Psoas muscle (tissue), 8 donors: ENCODE measurements around the gene KIF6. TPM values are rescaled to one million over a fixed set of nuclear protein-coding genes. Genes with fewer than 3 reads are reported as not detected.
A peak's percentile ranks its signal among the peaks of the same experiment; 100 is the strongest.

Source experiments
- ATAC-seq, 4 donors: fragments of 200-7000 bp; cut with Tn5 transposase; one replicate each; pipeline ENCODE4 v1.9.1; 2020; ENCODE audit warnings: moderate library complexity in 3 of 4, mild to moderate bottlenecking in 2 of 4
- DNase-seq, 2 donors: peaks; one replicate each; pipeline ENCODE4 v3.0.0-alpha.2; 2020
- H3K27ac ChIP-seq: fragments of 200-600 bp; one replicate; pipeline ENCODE4 v1.8.0; 2022
- H3K27me3 ChIP-seq, 3 donors: fragments of 200-600 bp in 1 of 3; one replicate each; pipeline versions ENCODE4 v1.6.1 to v1.8.0; 2013 to 2022; ENCODE audit warnings: low read length in 2 of 3, mild to moderate bottlenecking in 2 of 3, moderate library complexity in 1 of 3; ENCODE audit not compliant: insufficient read depth in 3 of 3
- H3K36me3 ChIP-seq, 2 donors: fragments of 200-600 bp in 1 of 2; one replicate each; pipeline versions ENCODE4 v1.6.1 to v1.8.0; 2013 to 2022; ENCODE audit warnings: low read depth in 1 of 2, mild to moderate bottlenecking in 1 of 2, moderate library complexity in 1 of 2; ENCODE audit not compliant: insufficient read depth in 1 of 2
- H3K4me1 ChIP-seq: fragments of 200-600 bp; one replicate; pipeline ENCODE4 v1.8.0; 2022
- H3K4me3 ChIP-seq: fragments of 200-600 bp; one replicate; pipeline ENCODE4 v1.8.0; 2022; ENCODE audit warnings: mild to moderate bottlenecking
- H3K9me3 ChIP-seq: fragments of 200-600 bp; one replicate; pipeline ENCODE4 v1.8.0; 2022
- WGBS, 3 donors: extraction: QIAGEN DNeasy Blood & Tissue Kit; methylation state at CpG; one replicate each; pipeline versions ENCODE4 v1.1.6 to v1.1.7; 2013; 5-methylcytosine and 5-hydroxymethylcytosine counted together
- intact Hi-C, 2 donors: fragments of 100-400 bp; cut with DNase I; formaldehyde crosslinking; loops; one replicate each; pipeline versions ENCODE4 v1.11.0 to v1.14.2; 2022
- polyA plus RNA-seq, 3 donors: library from polyadenylated mRNA; stranded (reverse); fragments of 200-250 nt; gene quantifications; one replicate each; pipeline ENCODE4 v1.2.3, GENCODE V29; 2013
- total RNA-seq, 4 donors: library from RNA; stranded (reverse); fragmentation: NEBNext Ultra II Directional in 2 of 4; extraction: Animal tissue kit (Norgen Biotek cat#: 25700) in 2 of 4; gene quantifications; one replicate each; pipeline versions ENCODE4 v1.2.1 to v1.2.4, GENCODE V29; 2021 to 2023
- TF ChIP-seq, protein P1 (sequence below): fragments of 200-600 bp; IDR thresholded peaks from one replicate; pipeline ENCODE4 v1.8.0; 2022; ENCODE audit warnings: antibody characterized with exemption
- donor health status: healthy with polysubstance abuse.
- donor health status: DM: no; HTN: no; CAD: no; lungs with moderate emphysema.
- donor health status: Bipolar disorder and iron deficiency.
- donor health status: healthy.
- donor health status: DM: yes; HTN: yes; CAD: no.
- donor health status: DM: no; HTN: no; CAD: no.
- donor health status: DM: no; HTN: no; CAD: no.
- donor health status: DM: yes; HTN: yes; CAD: no.

The KIF6 gene
- total and polyA plus RNA-seq, 7 donors, result 0.03 to 0.17 (median 0.09) TPM; not detected in 2

- Histone ChIP-seq H3K9me3 (no peaks in the 10 kb centered on the region), H3K36me3 (no peaks in the 10 kb centered on the region), H3K4me1 (peaks cover 33% of the 10 kb centered on the region), H3K4me3 (no peak overlapping the region), H3K27ac (no peak overlapping the region), H3K27me3 (no peaks in the 10 kb centered on the region)
- TF ChIP-seq, protein P1, sequence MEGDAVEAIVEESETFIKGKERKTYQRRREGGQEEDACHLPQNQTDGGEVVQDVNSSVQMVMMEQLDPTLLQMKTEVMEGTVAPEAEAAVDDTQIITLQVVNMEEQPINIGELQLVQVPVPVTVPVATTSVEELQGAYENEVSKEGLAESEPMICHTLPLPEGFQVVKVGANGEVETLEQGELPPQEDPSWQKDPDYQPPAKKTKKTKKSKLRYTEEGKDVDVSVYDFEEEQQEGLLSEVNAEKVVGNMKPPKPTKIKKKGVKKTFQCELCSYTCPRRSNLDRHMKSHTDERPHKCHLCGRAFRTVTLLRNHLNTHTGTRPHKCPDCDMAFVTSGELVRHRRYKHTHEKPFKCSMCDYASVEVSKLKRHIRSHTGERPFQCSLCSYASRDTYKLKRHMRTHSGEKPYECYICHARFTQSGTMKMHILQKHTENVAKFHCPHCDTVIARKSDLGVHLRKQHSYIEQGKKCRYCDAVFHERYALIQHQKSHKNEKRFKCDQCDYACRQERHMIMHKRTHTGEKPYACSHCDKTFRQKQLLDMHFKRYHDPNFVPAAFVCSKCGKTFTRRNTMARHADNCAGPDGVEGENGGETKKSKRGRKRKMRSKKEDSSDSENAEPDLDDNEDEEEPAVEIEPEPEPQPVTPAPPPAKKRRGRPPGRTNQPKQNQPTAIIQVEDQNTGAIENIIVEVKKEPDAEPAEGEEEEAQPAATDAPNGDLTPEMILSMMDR, result no peak
- ATAC-seq, result peak in 3 of 4 donors; percentile 65 to 71 (median 65)
- intact Hi-C loops, result no loop called here
- no peak for DNase-seq
- 32 to 64% (median 38%) methylated on average over 2 of the region's 2 CpGs for WGBS, 3 donors
These were observed 31.4 kb upstream of the KIF6 start for GRCh38 chr6:39756582-39756981.

DNA sequence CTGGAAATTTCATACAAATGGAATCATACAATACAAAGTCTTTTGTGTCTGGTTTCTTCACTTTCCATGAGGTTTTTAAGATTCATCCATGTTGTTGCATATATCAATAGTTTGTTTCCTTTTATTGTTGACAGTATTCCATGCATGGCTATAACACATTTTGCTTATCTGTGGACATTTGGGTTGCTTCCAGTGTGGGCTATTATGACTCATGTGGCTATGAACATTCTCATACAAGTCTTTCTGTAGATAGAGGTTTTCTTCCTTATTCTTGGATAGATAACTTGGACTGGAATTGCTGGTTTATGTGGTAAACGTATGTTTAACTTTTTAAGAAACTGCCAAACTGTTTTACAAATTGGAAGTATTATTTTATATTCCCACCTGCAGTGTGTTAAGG, 30.0 kb upstream of the KIF6 start:
- Histone ChIP-seq H3K4me3 (no peak overlapping the region), H3K36me3 (no peaks in the 10 kb centered on the region), H3K27me3 (no peaks in the 10 kb centered on the region), H3K4me1 (peaks cover 25% of the 10 kb centered on the region), H3K9me3 (no peaks in the 10 kb centered on the region), H3K27ac (no peak overlapping the region)
- intact Hi-C loops, result no loop called here
- no peak for DNase-seq
- TF ChIP-seq, protein P1, result no peak
- WGBS, 3 donors, result 87 to 92% (median 88%) methylated on average over 1 of the region's 1 CpG
- ATAC-seq, result no peak

GRCh38 chr6:39754514-39755115, 29.4 kb upstream of the KIF6 start:
- H3K27ac ChIP-seq, result no peak overlapping the region
- 38 to 58% (median 43%) methylated on average over 5 of the region's 5 CpGs for WGBS, 3 donors
- ATAC-seq, result peak in 3 of 4 donors; percentile 68 to 81 (median 74)

DNA sequence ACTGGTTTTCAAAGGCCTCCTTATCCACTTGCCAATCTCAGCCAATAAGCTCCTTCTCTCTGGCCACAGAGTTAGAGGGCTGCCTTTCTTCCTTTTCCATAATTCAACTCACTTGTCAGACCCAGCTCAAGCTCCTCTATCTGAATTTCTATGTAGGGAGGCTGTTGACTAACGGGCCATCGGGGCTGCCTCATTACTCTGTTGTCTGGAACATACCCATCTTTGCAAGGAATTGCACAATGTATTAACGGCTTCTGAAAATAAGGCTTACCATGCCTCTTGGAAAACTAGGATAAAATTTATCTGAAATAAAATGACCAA, 28.5 kb upstream of the KIF6 start:
- Histone ChIP-seq H3K27me3 (no peaks in the 10 kb centered on the region), H3K36me3 (no peaks in the 10 kb centered on the region), H3K4me1 (peaks cover 19% of the 10 kb centered on the region), H3K4me3 (no peak overlapping the region), H3K27ac (peak overlapping the region; percentile 54), H3K9me3 (no peaks in the 10 kb centered on the region)
- TF ChIP-seq, protein P1, result no peak
- 15 to 45% (median 20%) methylated on average over 3 of the region's 3 CpGs for WGBS, 3 donors
- DNase-seq, result no peak
- ATAC-seq, result peak in 3 of 4 donors; percentile 53 to 84 (median 70)
- intact Hi-C loops, result no loop called here

More at GRCh38 chr6:39754514-39755115, 29.4 kb upstream of the KIF6 start:
- H3K4me1 ChIP-seq, result peaks cover 19% of the 10 kb centered on the region
- H3K36me3 ChIP-seq, result no peaks in the 10 kb centered on the region
- peak in 1 of 2 donors; percentile 27 for DNase-seq
- intact Hi-C loops, result no loop called here
- no peaks in the 10 kb centered on the region for H3K27me3 ChIP-seq
- H3K4me3 ChIP-seq, result no peak overlapping the region
- TF ChIP-seq, protein P1, result no peak
- H3K9me3 ChIP-seq, result no peaks in the 10 kb centered on the region
